ENCODE results near the gene FOXD4L6. TPM values are rescaled to one million over a fixed set of nuclear protein-coding genes. Genes with fewer than 3 reads are reported as not detected.
"Not testable (repeated sequence)": the region's sequence is repeated elsewhere in the genome, so short reads cannot be mapped to it uniquely, and the experiment has no call there.

The FOXD4L6 gene
- total RNA-seq, 4 donors from 2014 or later: not detected

- in situ Hi-C loops (cut with MboI; ENCODE audit: low pct_ligation_motif_present in 1 of 4, low pct_unique_long_range_greater_than_20kb in 1 of 4, low sequenced_read_pairs in 3 of 4); H3K36me3 ChIP-seq; H3K9me3 ChIP-seq; DNase-seq; H3K4me3 ChIP-seq; H3K27ac ChIP-seq; H3K27me3 ChIP-seq; intact Hi-C loops (cut with DNase I; ENCODE audit: low total_unique reads); H3K4me1 ChIP-seq: not testable (repeated sequence)
- 70 to 77% methylated on average over 3 of the region's 3 CpGs for WGBS, 2 donors (ENCODE audit: low coverage in 1 of 2)
These were observed 42.3 kb downstream of the FOXD4L6 start for GRCh38 chr9:41086215-41086614.

DNA sequence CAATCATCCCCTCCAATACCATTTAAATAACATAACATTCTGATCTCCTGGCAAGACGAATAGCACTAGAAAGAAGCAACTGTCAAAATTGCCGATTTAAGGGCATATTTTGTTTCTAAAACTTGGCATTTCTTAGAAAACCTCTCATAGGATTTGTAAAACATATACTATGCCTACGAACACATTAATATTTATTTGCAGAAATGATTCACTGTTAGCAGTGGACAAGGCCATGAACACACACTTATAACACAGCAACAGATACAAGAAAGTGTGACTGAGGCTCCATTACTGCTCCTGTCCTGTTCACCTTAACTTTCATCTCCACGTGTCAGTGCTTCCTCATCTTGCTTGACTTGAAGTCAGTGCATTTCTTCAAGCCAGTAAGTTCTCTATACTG, 46.1 kb downstream of the FOXD4L6 start:
- intact Hi-C loops (cut with DNase I; ENCODE audit: low total_unique reads); H3K27me3 ChIP-seq; H3K4me1 ChIP-seq; H3K36me3 ChIP-seq; in situ Hi-C loops (cut with MboI; ENCODE audit: low pct_ligation_motif_present in 1 of 4, low pct_unique_long_range_greater_than_20kb in 1 of 4, low sequenced_read_pairs in 3 of 4); H3K9me3 ChIP-seq; H3K4me3 ChIP-seq; DNase-seq; H3K27ac ChIP-seq: not testable (repeated sequence)
- WGBS, 2 donors (ENCODE audit: low coverage in 1 of 2): 52 to 71% methylated on average over 3 to 4 of the region's 4 CpGs

DNA sequence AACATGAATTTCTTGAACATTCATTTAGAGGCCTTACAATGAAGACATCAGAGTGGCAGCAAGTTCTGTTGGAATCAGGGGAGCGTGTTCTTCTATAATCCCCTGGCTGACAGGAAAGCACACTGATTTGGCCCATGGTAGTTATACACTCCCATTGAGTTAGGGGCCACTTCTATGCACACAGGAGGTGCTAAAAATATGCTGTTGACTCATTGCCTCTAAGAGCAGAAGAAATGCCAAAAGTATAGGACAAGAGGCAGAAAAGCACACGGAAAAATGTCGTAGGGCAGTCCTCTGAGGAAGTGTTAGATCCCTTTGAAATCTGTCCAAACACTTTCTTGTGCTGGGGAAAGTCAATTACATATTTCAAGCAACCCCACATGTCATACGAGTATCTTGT, 49.0 kb downstream of the FOXD4L6 start:
- WGBS, 2 donors (ENCODE audit: low coverage in 1 of 2): 74 to 77% methylated on average over 4 of the region's 4 CpGs

DNA sequence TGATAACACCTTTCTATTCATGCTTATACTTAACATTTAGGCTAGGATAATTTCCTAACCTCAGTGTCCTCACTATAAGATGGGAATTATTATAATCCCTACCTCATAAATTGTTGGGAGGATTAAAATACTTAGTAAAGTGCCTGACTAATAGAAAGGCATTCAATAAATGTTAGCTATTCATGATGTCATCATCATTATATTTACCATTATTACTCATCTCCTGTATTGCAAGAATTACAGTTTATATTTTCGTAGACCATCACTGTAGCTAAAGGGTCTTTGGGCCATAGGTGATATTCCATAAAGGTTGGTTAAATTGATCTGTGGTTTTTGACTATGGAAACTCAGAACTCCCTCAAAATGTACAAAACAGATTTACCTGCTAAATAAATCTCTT, 50.9 kb downstream of the FOXD4L6 start:
- not testable (repeated sequence) for H3K27ac ChIP-seq

More for the DNA sequence above, 49.0 kb downstream of the FOXD4L6 start:
- H3K4me3 ChIP-seq; DNase-seq; H3K27ac ChIP-seq; H3K4me1 ChIP-seq; in situ Hi-C loops (cut with MboI; ENCODE audit: low pct_ligation_motif_present in 1 of 4, low pct_unique_long_range_greater_than_20kb in 1 of 4, low sequenced_read_pairs in 3 of 4); intact Hi-C loops (cut with DNase I; ENCODE audit: low total_unique reads); H3K9me3 ChIP-seq; H3K36me3 ChIP-seq: not testable (repeated sequence)
- peaks cover 17% of the 10 kb centered on the region for H3K27me3 ChIP-seq

More for the DNA sequence above, 50.9 kb downstream of the FOXD4L6 start:
- WGBS, 2 donors (ENCODE audit: low coverage in 1 of 2): 67% methylated on average over 1 of the region's 1 CpG; no CpG with 5 or more reads in 1 of the 2 donors
- DNase-seq; H3K4me3 ChIP-seq; in situ Hi-C loops (cut with MboI; ENCODE audit: low pct_ligation_motif_present in 1 of 4, low pct_unique_long_range_greater_than_20kb in 1 of 4, low sequenced_read_pairs in 3 of 4); intact Hi-C loops (cut with DNase I; ENCODE audit: low total_unique reads); H3K36me3 ChIP-seq; H3K9me3 ChIP-seq: not testable (repeated sequence)
- Histone ChIP-seq H3K4me1 (peaks cover 0 to 10% (median 9%) of the 10 kb centered on the region in 4 donors), H3K27me3 (peaks cover 27% of the 10 kb centered on the region)

Other genes with a start within 250 kb of the FOXD4L6 start
- 10 to 100 TPM; 11.6 to 21.8 (median 18.4) TPM for gene ZNG1F, start 60.6 kb upstream of the FOXD4L6 start, total RNA-seq

Data from transverse colon (tissue), 4 donors.